CD4-positive, alpha-beta T cell treated with Interleukin-6 at 100 ng/mL for 8 hours (primary cell): ENCODE data around the gene ATP6V0D1.

ENCODE experiments used
- DNase-seq: peaks from one replicate; pipeline ENCODE4 v3.0.0-alpha.2; 2020; ENCODE audit warnings: mixed read lengths, low spot score

ATP6V0D1 gene

GRCh38 chr16:67463059-67463458 lies 17.9 kb downstream of the ATP6V0D1 start:
- no peak for DNase-seq

GRCh38 chr16:67462279-67462655 lies 18.7 kb downstream of the ATP6V0D1 start:
- no peak for DNase-seq

GRCh38 chr16:67461600-67462278 lies 19.2 kb downstream of the ATP6V0D1 start:
- no peak for DNase-seq

GRCh38 chr16:67460961-67461360 lies 20.0 kb downstream of the ATP6V0D1 start:
- DNase-seq: no peak

- no peak for DNase-seq
Measured at GRCh38 chr16:67460168-67460567, 20.8 kb downstream of the ATP6V0D1 start.

DNA sequence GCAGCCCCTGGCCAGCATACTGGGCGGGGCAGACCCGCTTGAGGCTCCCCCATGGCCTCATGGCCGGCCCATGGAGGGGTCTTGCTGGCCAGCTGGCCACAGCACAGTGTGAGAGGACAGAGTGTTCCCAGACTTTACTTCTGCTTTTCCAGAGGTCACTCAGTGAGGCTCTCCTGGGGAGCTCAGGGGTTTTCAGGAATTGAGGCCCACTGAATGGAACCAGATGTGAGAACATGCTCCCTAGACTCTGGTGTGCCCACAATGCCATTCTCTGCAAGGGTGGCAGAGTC lies 21.2 kb downstream of the ATP6V0D1 start:
- DNase-seq: no peak

GRCh38 chr16:67459066-67459860 lies 21.7 kb downstream of the ATP6V0D1 start:
- no peak for DNase-seq

GRCh38 chr16:67458121-67458641 lies 22.8 kb downstream of the ATP6V0D1 start:
- no peak for DNase-seq

GRCh38 chr16:67457611-67458010 lies 23.3 kb downstream of the ATP6V0D1 start:
- no peak for DNase-seq

DNA sequence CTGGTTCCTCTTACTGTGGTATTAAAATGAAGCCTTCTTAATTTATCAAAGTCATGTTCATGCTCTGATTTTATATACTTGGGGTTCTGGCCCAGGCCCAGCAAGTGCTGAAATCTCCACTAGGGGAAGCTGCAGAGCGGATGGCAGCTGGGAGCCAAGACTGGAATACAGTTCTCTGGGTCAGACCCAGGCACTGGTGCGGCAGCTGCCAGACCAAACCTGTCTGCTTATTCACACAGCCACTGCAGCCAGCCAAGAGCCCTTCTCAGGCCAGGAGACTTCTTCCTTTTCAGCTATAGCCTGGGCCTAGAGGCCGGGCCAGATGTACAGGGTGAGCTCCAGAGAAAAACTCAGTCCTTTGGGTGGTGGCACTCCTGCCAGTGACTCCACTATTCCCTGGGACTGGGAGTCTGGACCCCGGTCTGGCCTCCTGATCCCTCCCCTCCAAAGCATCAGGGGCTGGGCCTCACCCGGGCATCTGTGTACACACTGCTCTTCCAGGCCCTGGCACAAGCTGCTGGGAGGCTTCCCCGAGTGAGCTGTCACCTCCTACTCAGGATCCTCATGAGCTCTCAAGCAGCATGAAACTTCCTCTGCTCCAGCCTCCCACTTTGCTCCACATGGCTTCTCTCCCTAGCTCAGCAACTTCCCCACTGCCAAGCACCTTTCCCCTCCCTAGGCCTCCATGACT lies 24.4 kb downstream of the ATP6V0D1 start:
- no peak for DNase-seq

DNA sequence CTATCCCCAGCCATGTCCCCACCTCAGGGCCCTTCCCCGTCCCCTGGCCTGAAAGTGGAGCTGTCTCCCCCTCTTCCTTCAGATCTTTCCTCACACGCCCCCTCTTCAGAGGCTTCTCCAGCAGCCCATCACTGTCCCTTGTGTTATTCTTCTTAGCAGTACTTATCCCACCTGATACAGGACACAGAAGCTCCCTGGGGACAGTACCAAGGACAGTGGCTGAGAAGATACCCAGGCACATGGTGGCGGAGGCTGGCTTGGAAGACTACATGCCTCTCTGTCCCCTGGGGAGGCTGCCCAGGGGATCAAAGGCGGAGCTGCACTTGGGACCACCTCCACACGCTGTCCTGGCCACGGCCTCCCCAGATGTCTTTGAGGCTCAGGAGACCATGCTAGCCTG lies 26.1 kb downstream of the ATP6V0D1 start:
- no peak for DNase-seq

GRCh38 chr16:67454104-67454503 lies 26.9 kb downstream of the ATP6V0D1 start:
- no peak for DNase-seq

- DNase-seq: no peak
Measured at GRCh38 chr16:67451704-67452435, 29.1 kb downstream of the ATP6V0D1 start.

GRCh38 chr16:67451061-67451703 lies 29.8 kb downstream of the ATP6V0D1 start:
- DNase-seq: no peak

GRCh38 chr16:67449739-67450138 lies 31.2 kb downstream of the ATP6V0D1 start:
- DNase-seq: no peak

GRCh38 chr16:67449336-67449735 lies 31.6 kb downstream of the ATP6V0D1 start:
- DNase-seq: no peak

- DNase-seq: no peak
Measured at GRCh38 chr16:67448580-67448979, 32.4 kb downstream of the ATP6V0D1 start.

DNA sequence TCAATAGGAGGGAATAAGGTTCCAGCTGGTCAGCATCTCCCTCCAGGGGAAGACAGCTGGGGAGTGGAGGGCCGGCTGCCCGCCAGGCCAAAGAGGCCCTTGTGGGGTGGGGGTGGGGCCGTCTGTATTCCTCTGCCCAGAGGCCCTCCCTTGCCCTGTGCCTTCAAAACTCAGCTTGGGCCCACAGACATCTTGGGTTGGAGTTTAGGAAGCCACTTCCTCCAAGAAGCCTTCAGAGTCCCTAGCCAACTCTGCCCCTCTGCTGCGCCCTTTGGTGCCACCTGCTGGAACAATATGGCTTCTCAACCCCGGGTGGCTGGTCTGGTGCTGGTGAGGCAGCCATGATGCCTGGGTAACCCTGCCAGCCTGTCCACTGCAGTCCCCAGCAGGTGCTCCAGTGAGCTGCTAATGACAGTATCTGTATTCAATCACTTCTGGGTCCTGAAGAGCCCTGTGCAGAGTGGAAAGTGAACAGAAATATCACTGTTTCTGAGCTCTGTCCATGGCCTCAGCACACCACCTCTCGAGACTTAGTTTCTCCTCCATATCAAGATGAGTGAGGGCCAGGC lies 33.4 kb downstream of the ATP6V0D1 start:
- peak; percentile 39 for DNase-seq

DNA sequence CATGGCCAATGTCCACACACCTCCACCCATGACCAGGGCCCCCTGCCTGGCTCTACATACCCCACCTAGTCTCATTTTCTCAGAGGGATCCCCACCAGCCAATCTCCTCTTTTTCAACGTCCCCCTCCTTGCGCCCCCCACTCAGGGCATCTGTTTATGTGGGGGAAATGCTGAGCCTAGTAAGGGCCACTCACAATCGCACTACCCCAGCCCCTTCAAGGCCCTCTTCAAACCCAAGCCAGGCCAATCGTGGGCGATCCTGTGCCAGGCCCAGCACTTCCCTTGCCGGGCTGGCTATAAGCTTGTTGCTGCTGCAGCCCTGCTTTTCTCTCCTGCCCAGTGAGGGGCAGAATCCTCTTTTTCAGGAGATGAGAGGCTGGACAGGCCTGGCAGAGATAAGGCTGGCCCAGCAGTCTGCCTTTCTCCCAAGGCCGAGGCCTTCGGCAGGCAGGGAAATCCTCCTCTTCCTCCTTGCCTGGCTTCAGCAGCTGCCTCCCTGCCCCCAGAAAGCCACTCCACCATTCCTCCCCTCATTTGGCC lies 33.9 kb downstream of the ATP6V0D1 start:
- no peak for DNase-seq

DNA sequence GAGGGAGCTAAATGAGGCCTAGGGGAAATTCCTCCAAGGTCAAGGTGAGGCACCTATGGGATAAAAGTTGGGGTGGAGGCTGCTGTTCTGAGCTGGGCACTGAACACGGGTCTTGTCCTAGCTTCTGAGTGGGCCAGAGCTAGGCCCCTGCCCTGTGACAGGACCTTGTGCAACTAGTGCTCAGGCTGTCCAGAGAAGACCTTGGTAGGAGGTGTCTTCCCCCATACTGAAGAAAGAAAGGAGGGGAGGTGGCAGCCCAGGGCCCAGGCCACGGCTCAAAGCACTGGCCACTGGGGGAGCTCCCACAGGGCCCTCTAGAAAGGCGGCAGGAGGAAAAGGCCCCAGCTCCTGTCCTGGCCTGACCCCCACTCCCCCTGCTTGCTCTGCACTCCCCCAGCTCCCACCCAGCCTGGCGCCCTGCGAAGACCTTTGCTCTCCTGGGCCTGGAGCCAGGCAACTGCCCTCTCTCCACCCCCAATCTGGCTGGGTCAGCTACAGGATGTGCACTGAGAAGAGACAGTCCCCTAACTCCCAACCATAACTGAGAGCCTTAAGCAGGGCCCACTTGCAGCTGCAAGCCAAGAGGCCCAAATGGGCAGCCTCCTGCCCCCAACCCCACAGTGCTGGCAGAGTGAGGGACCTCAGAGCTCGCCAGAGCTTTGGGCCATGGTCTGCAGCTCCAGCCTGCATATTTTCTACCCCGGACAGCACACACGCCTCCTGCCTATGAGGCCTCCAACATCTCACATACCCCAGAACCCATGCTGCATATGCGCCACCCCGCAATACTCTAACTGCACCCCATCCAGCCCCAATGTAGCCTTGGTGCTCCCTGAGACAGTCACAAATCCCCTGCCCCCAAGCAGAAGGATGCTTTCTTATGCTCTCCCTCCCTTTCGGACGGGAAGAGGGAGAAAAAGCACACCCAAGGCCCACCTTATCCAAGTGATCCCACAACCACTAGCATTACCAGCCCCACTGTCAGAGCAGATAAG lies 34.7 kb downstream of the ATP6V0D1 start:
- no peak for DNase-seq
